Endodermal cell (in vitro differentiated cells): ENCODE measurements around the gene CASP10. TPM values are rescaled to one million over a fixed set of nuclear protein-coding genes. Genes with fewer than 3 reads are reported as not detected.

Experiments
- DNase-seq: peaks from one replicate; pipeline ENCODE4 v3.0.0-alpha.2; 2017
- H3K27ac ChIP-seq: 2 replicates; pipeline ENCODE4 v1.5.1; 2013; ENCODE audit warnings: mild to moderate bottlenecking, low read depth, low read length, moderate library complexity
- H3K27me3 ChIP-seq: 2 replicates; pipeline ENCODE4 v1.6.1; 2013; ENCODE audit warnings: mild to moderate bottlenecking, low read length, moderate library complexity; ENCODE audit not compliant: insufficient read depth, control insufficient read depth, poor library complexity, severe bottlenecking
- H3K36me3 ChIP-seq: 2 replicates; pipeline ENCODE4 v1.7.0; 2013; ENCODE audit warnings: mild to moderate bottlenecking, low read length, moderate library complexity; ENCODE audit not compliant: control insufficient read depth, insufficient read depth
- H3K4me1 ChIP-seq: one replicate; pipeline ENCODE4 v1.7.0; 2013; ENCODE audit warnings: low read length; ENCODE audit not compliant: control insufficient read depth, insufficient read depth
- H3K4me3 ChIP-seq: 2 replicates; pipeline ENCODE4 v1.5.1; 2013; ENCODE audit warnings: mild to moderate bottlenecking, low read length, moderate library complexity
- H3K9ac ChIP-seq: 2 replicates; pipeline ENCODE4 v1.6.1; 2013; ENCODE audit warnings: mild to moderate bottlenecking, low read length, moderate library complexity; ENCODE audit not compliant: poor library complexity, severe bottlenecking; ENCODE audit errors: extremely low read depth
- H3K9me3 ChIP-seq: 2 replicates; pipeline ENCODE4 v1.6.1; 2013; ENCODE audit warnings: mild to moderate bottlenecking, low read length, moderate library complexity; ENCODE audit not compliant: control insufficient read depth
- H3K27ac Mint-ChIP-seq: 2 replicates; pipeline ENCODE4 v1.8.0; 2020; ENCODE audit warnings: mixed read lengths
- H3K27me3 Mint-ChIP-seq: 2 replicates; pipeline ENCODE4 v1.8.0; 2021; ENCODE audit warnings: mild to moderate bottlenecking, mixed read lengths; ENCODE audit not compliant: insufficient read depth
- H3K36me3 Mint-ChIP-seq: 2 replicates; pipeline ENCODE4 v1.8.0; 2020; ENCODE audit warnings: low read depth, mixed read lengths
- H3K4me1 Mint-ChIP-seq: 2 replicates; pipeline ENCODE4 v1.8.0; 2020; ENCODE audit warnings: mixed read lengths
- H3K4me3 Mint-ChIP-seq: 2 replicates; pipeline ENCODE4 v1.8.0; 2020; ENCODE audit warnings: mild to moderate bottlenecking, moderate library complexity, mixed read lengths
- H3K9me3 Mint-ChIP-seq: 2 replicates; pipeline ENCODE4 v1.8.0; 2020; ENCODE audit warnings: mild to moderate bottlenecking, mixed read lengths
- WGBS, 2 experiments: methylation state at CpG; one replicate each; pipeline versions ENCODE4 v1.1.5 to v1.1.7; 2013; ENCODE audit warnings: missing lambda C conversion rate in 2 of 2, mixed read lengths in 1 of 2; ENCODE audit not compliant: insufficient coverage in 1 of 2, insufficient read length in 1 of 2; 5-methylcytosine and 5-hydroxymethylcytosine counted together
- total RNA-seq, 2 donors: library from RNA; stranded (reverse); fragmentation: NEBNext Ultra II Directional in 1 of 2; extraction: Animal tissue kit (Norgen Biotek cat#: 25700) in 1 of 2; gene quantifications; 2 replicates in 1 of 2; 3 replicates in 1 of 2; pipeline ENCODE4 v1.2.1, GENCODE V29; 2021
- TF ChIP-seq, protein P1 (sequence below): fragments of 200-600 bp; sonication (generic); conservative IDR thresholded peaks from 2 replicates; pipeline ENCODE4 v1.5.0; 2021; ENCODE audit warnings: antibody characterized with exemption, mild to moderate bottlenecking

The CASP10 gene
- total RNA-seq, 2 donors from 2014 or later: 6.0 to 24.5 TPM

GRCh38 chr2:201257956-201258665 lies 75.2 kb downstream of the CASP10 start:
- TF ChIP-seq, protein P1, sequence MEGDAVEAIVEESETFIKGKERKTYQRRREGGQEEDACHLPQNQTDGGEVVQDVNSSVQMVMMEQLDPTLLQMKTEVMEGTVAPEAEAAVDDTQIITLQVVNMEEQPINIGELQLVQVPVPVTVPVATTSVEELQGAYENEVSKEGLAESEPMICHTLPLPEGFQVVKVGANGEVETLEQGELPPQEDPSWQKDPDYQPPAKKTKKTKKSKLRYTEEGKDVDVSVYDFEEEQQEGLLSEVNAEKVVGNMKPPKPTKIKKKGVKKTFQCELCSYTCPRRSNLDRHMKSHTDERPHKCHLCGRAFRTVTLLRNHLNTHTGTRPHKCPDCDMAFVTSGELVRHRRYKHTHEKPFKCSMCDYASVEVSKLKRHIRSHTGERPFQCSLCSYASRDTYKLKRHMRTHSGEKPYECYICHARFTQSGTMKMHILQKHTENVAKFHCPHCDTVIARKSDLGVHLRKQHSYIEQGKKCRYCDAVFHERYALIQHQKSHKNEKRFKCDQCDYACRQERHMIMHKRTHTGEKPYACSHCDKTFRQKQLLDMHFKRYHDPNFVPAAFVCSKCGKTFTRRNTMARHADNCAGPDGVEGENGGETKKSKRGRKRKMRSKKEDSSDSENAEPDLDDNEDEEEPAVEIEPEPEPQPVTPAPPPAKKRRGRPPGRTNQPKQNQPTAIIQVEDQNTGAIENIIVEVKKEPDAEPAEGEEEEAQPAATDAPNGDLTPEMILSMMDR: no peak
- Histone ChIP-seq H3K9ac (no peak overlapping the region), H3K4me1 (no peaks in the 10 kb centered on the region), H3K36me3 (no peaks in the 10 kb centered on the region), H3K9me3 (no peaks in the 10 kb centered on the region), H3K4me3 (peak overlapping the region; percentile 63), H3K27ac (peak overlapping the region; percentile 49), H3K27me3 (no peaks in the 10 kb centered on the region)
- Mint-ChIP-seq H3K36me3 (no peaks in the 10 kb centered on the region), H3K4me3 (peak overlapping the region; percentile 42), H3K27ac (peak overlapping the region; percentile 82), H3K9me3 (no peaks in the 10 kb centered on the region), H3K27me3 (no peaks in the 10 kb centered on the region), H3K4me1 (peaks cover 26% of the 10 kb centered on the region)
- 31 to 34% methylated on average over 7 to 10 of the region's 10 CpGs for WGBS, 2 experiments
- peak; percentile 75 for DNase-seq

DNA sequence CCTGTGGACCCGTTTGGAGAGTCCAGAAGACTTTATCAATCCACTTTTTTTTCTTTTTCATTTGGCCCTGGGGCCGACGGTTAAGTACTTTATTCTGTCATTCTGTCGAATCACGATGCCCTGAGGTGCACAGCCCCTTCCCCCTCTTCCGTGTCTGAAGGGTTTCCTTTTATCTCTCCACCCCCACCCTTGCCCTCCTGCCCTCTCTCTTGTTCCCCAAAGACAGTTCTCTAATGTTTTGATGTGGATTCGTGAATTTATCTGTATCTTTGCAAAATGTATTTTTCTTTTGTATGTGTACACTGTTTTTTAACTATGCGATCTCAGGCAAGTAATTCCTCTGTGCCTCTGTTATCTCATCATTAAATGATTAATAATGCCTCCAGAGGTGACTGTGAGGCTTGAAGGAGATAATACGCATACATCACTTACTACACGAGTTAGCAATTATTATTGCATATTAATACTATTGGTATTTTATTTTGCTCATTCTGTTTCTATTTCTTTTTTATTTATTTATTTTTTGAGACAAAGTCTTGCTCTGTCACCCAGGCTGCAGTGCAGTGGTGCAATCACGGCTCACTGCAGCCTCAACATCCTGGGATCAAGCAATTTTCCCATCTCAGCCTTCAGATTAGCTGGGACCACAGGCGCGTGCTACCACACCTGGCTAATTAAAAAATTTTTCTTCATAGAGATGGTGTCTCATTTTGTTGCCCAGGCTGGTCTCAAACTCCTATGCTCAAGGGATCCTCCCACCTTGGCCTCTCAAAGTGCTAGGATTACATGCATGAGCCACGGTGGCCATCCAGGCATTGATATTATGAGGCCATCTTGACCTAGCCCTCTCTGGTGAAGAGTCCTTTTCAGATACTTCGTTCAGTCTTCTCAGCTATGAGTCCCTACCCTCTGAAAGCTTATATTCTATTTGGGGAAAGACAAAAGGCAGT lies 76.0 kb downstream of the CASP10 start:
- no peak overlapping the region for H3K27ac ChIP-seq
- Mint-ChIP-seq H3K27me3 (no peaks in the 10 kb centered on the region), H3K27ac (peak overlapping the region; percentile 82), H3K36me3 (no peaks in the 10 kb centered on the region), H3K4me1 (peaks cover 26% of the 10 kb centered on the region), H3K9me3 (no peaks in the 10 kb centered on the region), H3K4me3 (peak overlapping the region; percentile 42)
- H3K27me3 ChIP-seq: no peaks in the 10 kb centered on the region
- no peaks in the 10 kb centered on the region for H3K36me3 ChIP-seq
- peak overlapping the region; percentile 63 for H3K4me3 ChIP-seq
- H3K9ac ChIP-seq: no peak overlapping the region
- peak; percentile 73 for DNase-seq
- H3K4me1 ChIP-seq: no peaks in the 10 kb centered on the region
- H3K9me3 ChIP-seq: no peaks in the 10 kb centered on the region
- TF ChIP-seq, protein P1: peak; percentile 18
- 50 to 56% methylated on average over 9 to 13 of the region's 15 CpGs for WGBS, 2 experiments

- 94 to 95% methylated on average over 6 to 10 of the region's 10 CpGs for WGBS, 2 experiments
- H3K27me3 ChIP-seq: no peaks in the 10 kb centered on the region
- H3K36me3 ChIP-seq: no peaks in the 10 kb centered on the region
- H3K27me3 Mint-ChIP-seq: no peaks in the 10 kb centered on the region
- H3K4me3 Mint-ChIP-seq: no peak within 1 kb of the TSS
- no peaks in the 10 kb centered on the region for H3K36me3 Mint-ChIP-seq
- H3K9me3 Mint-ChIP-seq: no peaks in the 10 kb centered on the region
- no peak within 1 kb of the TSS for H3K9ac ChIP-seq
- peak; percentile 30 for DNase-seq
- H3K27ac Mint-ChIP-seq: peak within 1 kb of the TSS; percentile 40
- no peaks in the 10 kb centered on the region for H3K9me3 ChIP-seq
- TF ChIP-seq, protein P1: no peak
- H3K27ac ChIP-seq: no peak within 1 kb of the TSS
- H3K4me1 ChIP-seq: no peaks in the 10 kb centered on the region
- H3K4me1 Mint-ChIP-seq: peaks cover 17% of the 10 kb centered on the region
- H3K4me3 ChIP-seq: no peak within 1 kb of the TSS
These were observed 77.4 kb downstream of the CASP10 start, which contains the start of gene CASP8 for GRCh38 chr2:201260302-201260800. Gene CASP8, plus strand, starts transcription at chr2:201260536. Its CDS starts 5,951 bp downstream, at chr2:201266487.
